RCC 7860 (cell line): ENCODE data around the gene MARK4.
A peak's percentile ranks its signal among the peaks of the same experiment; 100 is the strongest.
"Not testable (repeated sequence)": the region's sequence is repeated elsewhere in the genome, so short reads cannot be mapped to it uniquely, and the experiment has no call there.

Experiments used
- DNase-seq: peaks from one replicate; pipeline ENCODE4 v3.0.0-alpha.2; 2015; ENCODE audit warnings: low spot score
- FAIRE-seq: peaks from 2 replicates; lab custom pipeline; 2012; peaks lifted over from hg19 to GRCh38; lab: Jason Lieb, UNC

The MARK4 gene

GRCh38 chr19:45250832-45251451 lies at the start of gene MARK4:
MARK4 (plus strand) TSS chr19:45251271; CDS start chr19:45251589, 318 bp downstream.
- no peak for DNase-seq
- FAIRE-seq, result no peak

- FAIRE-seq (no peak), DNase-seq (no peak)
These were observed 48.4 kb upstream of the MARK4 start for GRCh38 chr19:45202637-45203036.

- DNase-seq (no peak), FAIRE-seq (no peak)
These were observed 45.3 kb upstream of the MARK4 start for GRCh38 chr19:45205810-45206209.

- FAIRE-seq (no peak), DNase-seq (no peak)
These were observed 44.7 kb upstream of the MARK4 start for GRCh38 chr19:45206328-45206727.

- no peak for DNase-seq
- FAIRE-seq, result no peak
These were observed 39.2 kb upstream of the MARK4 start for GRCh38 chr19:45211751-45212381.

- DNase-seq, result no peak
- FAIRE-seq, result no peak
These were observed 38.0 kb upstream of the MARK4 start for GRCh38 chr19:45213031-45213430.

- DNase-seq (no peak), FAIRE-seq (no peak)
These were observed 35.5 kb upstream of the MARK4 start for GRCh38 chr19:45215391-45216191.

GRCh38 chr19:45216667-45217066 lies 34.4 kb upstream of the MARK4 start:
- FAIRE-seq, result no peak
- DNase-seq, result no peak

GRCh38 chr19:45217193-45217956 lies 33.7 kb upstream of the MARK4 start:
- DNase-seq, result no peak
- no peak for FAIRE-seq

- DNase-seq, result no peak
- no peak for FAIRE-seq
These were observed 33.1 kb upstream of the MARK4 start for GRCh38 chr19:45217957-45218334.

GRCh38 chr19:45218426-45218825 lies 32.6 kb upstream of the MARK4 start:
- FAIRE-seq (no peak), DNase-seq (no peak)

GRCh38 chr19:45218911-45219743 lies 31.9 kb upstream of the MARK4 start:
- no peak for DNase-seq
- no peak for FAIRE-seq

- DNase-seq, result no peak
- FAIRE-seq, result no peak
These were observed 28.3 kb upstream of the MARK4 start for GRCh38 chr19:45222724-45223123.

GRCh38 chr19:45223879-45224278 lies 27.2 kb upstream of the MARK4 start:
- no peak for FAIRE-seq
- DNase-seq, result no peak

- DNase-seq, result no peak
- no peak for FAIRE-seq
These were observed 26.4 kb upstream of the MARK4 start for GRCh38 chr19:45224645-45225044.

- not testable (repeated sequence) for DNase-seq
- peak; percentile 82 for FAIRE-seq
These were observed 22.0 kb upstream of the MARK4 start for GRCh38 chr19:45229056-45229455.

GRCh38 chr19:45231891-45232290 lies 19.2 kb upstream of the MARK4 start:
- FAIRE-seq, result no peak
- DNase-seq, result no peak

- FAIRE-seq (no peak), DNase-seq (no peak)
These were observed 16.8 kb upstream of the MARK4 start for GRCh38 chr19:45234089-45234869.

- DNase-seq (no peak), FAIRE-seq (no peak)
These were observed 15.6 kb upstream of the MARK4 start for GRCh38 chr19:45235485-45235884.

GRCh38 chr19:45238556-45238955 lies 12.5 kb upstream of the MARK4 start:
- FAIRE-seq (no peak), DNase-seq (no peak)
